Spleen (tissue), 11 donors: Measurements from ENCODE around the gene SLC39A1. TPM values are rescaled to one million over a fixed set of nuclear protein-coding genes. Genes with fewer than 3 reads are reported as not detected.

Experiments used
- DNase-seq: peaks from one replicate; pipeline ENCODE4 v3.0.0-alpha.2; 2020
- H3K27ac ChIP-seq, 8 donors: fragments of 200-600 bp; sonication (generic) in 7 of 8; 1 replicate in 4 of 8; 2 replicates in 4 of 8; pipeline versions ENCODE4 v1.5.0 to v1.8.0; 2016 to 2021; ENCODE audit warnings: inconsistent platforms in 4 of 8, mild to moderate bottlenecking in 4 of 8, moderate library complexity in 1 of 8
- H3K27me3 ChIP-seq, 7 donors: fragments of 200-600 bp; sonication (generic) in 6 of 7; replicated peaks in 1 of 7; 1 replicate in 4 of 7; 2 replicates in 3 of 7; pipeline versions ENCODE4 v1.5.0 to v1.8.0; 2016 to 2021; ENCODE audit warnings: inconsistent platforms in 3 of 7, mild to moderate bottlenecking in 1 of 7
- H3K36me3 ChIP-seq, 6 donors: fragments of 200-600 bp; sonication (generic) in 5 of 6; 1 replicate in 4 of 6; 2 replicates in 2 of 6; pipeline versions ENCODE4 v1.5.0 to v1.8.0; 2016 to 2021; ENCODE audit warnings: inconsistent platforms in 2 of 6
- H3K4me1 ChIP-seq, 6 donors: fragments of 200-600 bp; sonication (generic) in 5 of 6; 1 replicate in 3 of 6; 2 replicates in 3 of 6; pipeline versions ENCODE4 v1.5.0 to v1.8.0; 2016 to 2021; ENCODE audit warnings: inconsistent platforms in 3 of 6
- H3K4me3 ChIP-seq, 8 donors: fragments of 200-600 bp; sonication (generic) in 7 of 8; 1 replicate in 4 of 8; 2 replicates in 4 of 8; pipeline versions ENCODE4 v1.5.0 to v1.8.0; 2016 to 2021; ENCODE audit warnings: inconsistent platforms in 4 of 8, mild to moderate bottlenecking in 4 of 8, moderate library complexity in 2 of 8
- H3K9me3 ChIP-seq, 8 donors: fragments of 200-600 bp; sonication (generic) in 7 of 8; 1 replicate in 4 of 8; 2 replicates in 4 of 8; pipeline versions ENCODE4 v1.5.0 to v1.8.0; 2016 to 2021; ENCODE audit warnings: inconsistent platforms in 4 of 8
- CTCF ChIP-seq, 11 experiments: fragments of 200-600 bp in 7 of 11; fragments of 450-650 bp in 4 of 11; sonication (generic) in 4 of 11; IDR thresholded peaks in 8 of 11; conservative IDR thresholded peaks in 3 of 11; 1 replicate in 7 of 11; 2 replicates in 4 of 11; pipeline versions ENCODE4 v1.4.0 to v1.8.0; 2016 to 2021; ENCODE audit warnings: antibody characterized with exemption in 11 of 11, inconsistent platforms in 4 of 11, mild to moderate bottlenecking in 1 of 11
- POLR2A ChIP-seq, 3 donors: fragments of 450-650 bp; IDR thresholded peaks; one replicate each; pipeline ENCODE4 v1.5.1; 2017; ENCODE audit warnings: antibody characterized with exemption in 3 of 3, mild to moderate bottlenecking in 1 of 3
- POLR2AphosphoS5 ChIP-seq, 3 donors: sonication (generic); formaldehyde crosslinking; IDR thresholded peaks; one replicate each; pipeline ENCODE4 v1.5.1; 2017; ENCODE audit warnings: antibody characterized with exemption in 3 of 3
- whole genome bisulfite sequencing, 5 donors: extraction: QIAGEN DNeasy Blood & Tissue Kit in 3 of 5; methylation state at CpG; one replicate each; pipeline versions ENCODE4 v1.1.5 to v1.1.7; 2013 to 2018; 5-methylcytosine and 5-hydroxymethylcytosine counted together
- intact Hi-C: fragments of 100-400 bp; cut with DNase I; formaldehyde crosslinking; loops from one replicate; pipeline ENCODE4 v1.15.0; 2023; ENCODE audit warnings: low total_unique reads
- polyA plus RNA-seq, 3 donors: library from polyadenylated mRNA; stranded (reverse); fragments of 200-250 nt; gene quantifications; one replicate each; pipeline ENCODE4 v1.2.1, GENCODE V29; 2013
- total RNA-seq, 7 donors: library from RNA; depleted of rRNA in 3 of 7; stranded (reverse); fragments of >200 nt in 3 of 7; fragmentation: NEBNext Ultra II Directional in 4 of 7; extraction: Animal tissue kit (Norgen Biotek cat#: 25700) in 4 of 7; gene quantifications; one replicate each; pipeline versions ENCODE4 v1.1.0 to v1.2.1, GENCODE V29; 2016 to 2021
- donor health status: healthy with polysubstance abuse.
- donor health status: DM: no; HTN: no; CAD: no; lungs with moderate emphysema.
- donor health status: DM: no; HTN: no; CAD: no.
- donor health status: Bipolar disorder and iron deficiency.
- donor health status: healthy.
- donor health status: DM: no; HTN: no; CAD: no.
- donor health status: DM: yes; HTN: yes; CAD: no.

SLC39A1 gene
- total and polyA plus RNA-seq, 10 donors: 23.6 to 88.4 (median 69.4) TPM

- Histone ChIP-seq H3K4me3 (peak overlapping the region in 7 of 8 donors; percentile 84 to 97 (median 91)), H3K4me1 (peaks cover 43 to 88% (median 74%) of the 10 kb centered on the region in 6 donors), H3K27ac (peak overlapping the region; percentile 85 to 99 (median 97)), H3K9me3 (no peaks in the 10 kb centered on the region), H3K27me3 (no peaks in the 10 kb centered on the region), H3K36me3 (peaks cover 0 to 46% (median 25%) of the 10 kb centered on the region in 6 donors)
- intact Hi-C loops: no loop called here
- DNase-seq: peak; percentile 40
- TF ChIP-seq POLR2AphosphoS5 (IDR thresholded peaks at IDR 0.05): no peak
- TF ChIP-seq POLR2A (IDR thresholded peaks at IDR 0.05): no peak
- TF ChIP-seq CTCF (IDR thresholded peaks at IDR 0.05 in 8 of 11, conservative IDR thresholded peaks at IDR 0.05 in 3 of 11): no peak
- WGBS, 5 donors: 14 to 32% (median 28%) methylated on average over 4 of the region's 4 CpGs
These were observed 4.4 kb downstream of the SLC39A1 start for GRCh38 chr1:153958961-153959260.

GRCh38 chr1:153958111-153958960 lies 5.0 kb downstream of the SLC39A1 start, which contains the start of gene CRTC2:
Gene CRTC2 (minus strand): TSS chr1:153958612. CDS start chr1:153958497, 115 bp downstream.
- Histone ChIP-seq H3K27ac (peak within 1 kb of the TSS; percentile 85 to 99 (median 97)), H3K36me3 (peaks cover 0 to 51% (median 30%) of the 10 kb centered on the region in 6 donors), H3K9me3 (no peaks in the 10 kb centered on the region), H3K4me1 (peaks cover 43 to 90% (median 73%) of the 10 kb centered on the region in 6 donors), H3K27me3 (no peaks in the 10 kb centered on the region), H3K4me3 (peak within 1 kb of the TSS; percentile 84 to 97 (median 92))
- DNase-seq: peak; percentile 99
- intact Hi-C loops: no loop called here
- 0 to 1% (median 1%) methylated on average over 69 to 74 of the region's 75 CpGs for WGBS, 5 donors
- TF ChIP-seq POLR2AphosphoS5 (IDR thresholded peaks at IDR 0.05): peak; percentile 95 to 96 (median 95)
- TF ChIP-seq POLR2A (IDR thresholded peaks at IDR 0.05): peak; percentile 51 to 62 (median 51)
- TF ChIP-seq CTCF (IDR thresholded peaks at IDR 0.05 in 8 of 11, conservative IDR thresholded peaks at IDR 0.05 in 3 of 11): peak in 1 of 11 experiments; percentile 8

- 0% methylated on average over 13 of the region's 13 CpGs for WGBS, 5 donors
- TF ChIP-seq POLR2AphosphoS5 (IDR thresholded peaks at IDR 0.05) (peak in 1 of 3 donors; percentile 46), CTCF (IDR thresholded peaks at IDR 0.05 in 8 of 11, conservative IDR thresholded peaks at IDR 0.05 in 3 of 11) (no peak), POLR2A (IDR thresholded peaks at IDR 0.05) (peak in 1 of 3 donors; percentile 18)
- intact Hi-C loops: no loop called here
- H3K4me1 ChIP-seq: peaks cover 42 to 92% (median 69%) of the 10 kb centered on the region in 6 donors
- H3K4me3 ChIP-seq: peak overlapping the region; percentile 84 to 97 (median 92)
- H3K9me3 ChIP-seq: no peaks in the 10 kb centered on the region
- H3K27ac ChIP-seq: peak overlapping the region; percentile 85 to 99 (median 97)
- no peak for DNase-seq
- H3K27me3 ChIP-seq: no peaks in the 10 kb centered on the region
- peaks cover 0 to 57% (median 36%) of the 10 kb centered on the region in 6 donors for H3K36me3 ChIP-seq
These were observed 5.6 kb downstream of the SLC39A1 start for GRCh38 chr1:153957744-153958110.
